Nephron (organoid): ENCODE data around the gene EFCAB8.
A peak's percentile ranks its signal among the peaks of the same experiment; 100 is the strongest.

ENCODE experiments used
- H3K27ac Mint-ChIP-seq, 3 experiments: 2 replicates each; pipeline ENCODE4 v1.8.0; 2020; ENCODE audit warnings: mixed read lengths in 3 of 3, mild to moderate bottlenecking in 2 of 3, moderate library complexity in 1 of 3
- H3K27me3 Mint-ChIP-seq: 2 replicates; pipeline ENCODE4 v1.8.0; 2021; ENCODE audit warnings: low read depth, mild to moderate bottlenecking, moderate library complexity, mixed read lengths
- H3K36me3 Mint-ChIP-seq: 2 replicates; pipeline ENCODE4 v1.8.0; 2020; ENCODE audit warnings: low read depth, mixed read lengths
- H3K4me1 Mint-ChIP-seq: 2 replicates; pipeline ENCODE4 v1.8.0; 2020; ENCODE audit warnings: mixed read lengths
- H3K4me3 Mint-ChIP-seq, 3 experiments: 2 replicates each; pipeline ENCODE4 v1.8.0; 2020; ENCODE audit warnings: mild to moderate bottlenecking in 3 of 3, mixed read lengths in 3 of 3, moderate library complexity in 2 of 3
- H3K9me3 Mint-ChIP-seq: 2 replicates; pipeline ENCODE4 v1.8.0; 2020; ENCODE audit warnings: mixed read lengths
- TF ChIP-seq, protein P1 (sequence below), 3 experiments: fragments of 200-600 bp; sonication (generic); IDR thresholded peaks; one replicate each; pipeline ENCODE4 v1.5.0; 2021; ENCODE audit warnings: antibody characterized with exemption in 3 of 3; ENCODE audit not compliant: unreplicated experiment in 3 of 3

EFCAB8 gene

DNA sequence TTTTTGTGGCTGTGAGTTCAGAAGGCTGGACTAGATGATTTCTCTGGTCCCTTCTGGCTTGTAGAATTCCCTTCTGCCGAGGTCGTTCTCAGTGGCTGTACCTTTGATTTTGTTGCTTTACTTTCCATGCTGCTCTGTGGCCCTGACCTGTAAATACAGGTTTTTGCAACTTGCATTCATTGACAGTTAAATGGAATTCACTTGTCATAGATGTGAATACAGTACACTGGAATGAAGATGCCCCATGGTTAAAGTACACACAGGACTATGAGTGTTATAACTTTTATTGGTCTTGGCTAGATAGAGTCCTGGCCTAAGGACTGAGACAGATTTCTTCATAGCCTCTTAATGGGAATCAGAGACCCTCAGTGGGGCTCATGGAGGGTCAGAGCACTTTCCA is 12.9 kb upstream of the EFCAB8 start:
- Mint-ChIP-seq H3K4me1 (no peaks in the 10 kb centered on the region), H3K27me3 (no peaks in the 10 kb centered on the region), H3K36me3 (peaks cover 78% of the 10 kb centered on the region), H3K4me3 (no peak overlapping the region), H3K9me3 (no peaks in the 10 kb centered on the region), H3K27ac (no peak overlapping the region)
- TF ChIP-seq, protein P1, sequence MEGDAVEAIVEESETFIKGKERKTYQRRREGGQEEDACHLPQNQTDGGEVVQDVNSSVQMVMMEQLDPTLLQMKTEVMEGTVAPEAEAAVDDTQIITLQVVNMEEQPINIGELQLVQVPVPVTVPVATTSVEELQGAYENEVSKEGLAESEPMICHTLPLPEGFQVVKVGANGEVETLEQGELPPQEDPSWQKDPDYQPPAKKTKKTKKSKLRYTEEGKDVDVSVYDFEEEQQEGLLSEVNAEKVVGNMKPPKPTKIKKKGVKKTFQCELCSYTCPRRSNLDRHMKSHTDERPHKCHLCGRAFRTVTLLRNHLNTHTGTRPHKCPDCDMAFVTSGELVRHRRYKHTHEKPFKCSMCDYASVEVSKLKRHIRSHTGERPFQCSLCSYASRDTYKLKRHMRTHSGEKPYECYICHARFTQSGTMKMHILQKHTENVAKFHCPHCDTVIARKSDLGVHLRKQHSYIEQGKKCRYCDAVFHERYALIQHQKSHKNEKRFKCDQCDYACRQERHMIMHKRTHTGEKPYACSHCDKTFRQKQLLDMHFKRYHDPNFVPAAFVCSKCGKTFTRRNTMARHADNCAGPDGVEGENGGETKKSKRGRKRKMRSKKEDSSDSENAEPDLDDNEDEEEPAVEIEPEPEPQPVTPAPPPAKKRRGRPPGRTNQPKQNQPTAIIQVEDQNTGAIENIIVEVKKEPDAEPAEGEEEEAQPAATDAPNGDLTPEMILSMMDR (IDR thresholded peaks at IDR 0.05; ENCODE audit: unreplicated experiment in 3 of 3) = no peak

DNA sequence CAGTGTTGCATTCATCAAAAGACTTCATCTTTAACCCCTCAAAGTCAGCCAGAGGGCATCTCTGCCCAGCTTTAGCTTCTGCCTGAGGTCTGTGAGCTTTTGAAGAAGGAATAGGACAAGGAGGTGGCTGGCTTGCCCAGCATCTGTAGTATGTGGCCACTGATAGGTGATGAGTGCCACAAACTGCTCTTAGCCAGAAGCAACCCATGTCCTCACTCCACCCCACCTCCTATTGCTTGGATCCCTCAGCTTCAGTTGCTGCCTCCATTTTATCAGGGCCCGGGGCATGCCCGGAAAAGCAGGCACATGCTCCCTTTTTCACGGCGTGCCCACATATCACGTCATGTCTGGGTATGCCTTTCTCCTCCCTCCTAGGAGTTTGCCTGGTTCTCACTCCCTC is 11.9 kb upstream of the EFCAB8 start:
- Mint-ChIP-seq H3K9me3 (no peaks in the 10 kb centered on the region), H3K27ac (no peak overlapping the region), H3K27me3 (no peaks in the 10 kb centered on the region), H3K4me1 (no peaks in the 10 kb centered on the region), H3K36me3 (peaks cover 77% of the 10 kb centered on the region), H3K4me3 (no peak overlapping the region)
- TF ChIP-seq, protein P1 (IDR thresholded peaks at IDR 0.05; ENCODE audit: unreplicated experiment in 3 of 3) = no peak

DNA sequence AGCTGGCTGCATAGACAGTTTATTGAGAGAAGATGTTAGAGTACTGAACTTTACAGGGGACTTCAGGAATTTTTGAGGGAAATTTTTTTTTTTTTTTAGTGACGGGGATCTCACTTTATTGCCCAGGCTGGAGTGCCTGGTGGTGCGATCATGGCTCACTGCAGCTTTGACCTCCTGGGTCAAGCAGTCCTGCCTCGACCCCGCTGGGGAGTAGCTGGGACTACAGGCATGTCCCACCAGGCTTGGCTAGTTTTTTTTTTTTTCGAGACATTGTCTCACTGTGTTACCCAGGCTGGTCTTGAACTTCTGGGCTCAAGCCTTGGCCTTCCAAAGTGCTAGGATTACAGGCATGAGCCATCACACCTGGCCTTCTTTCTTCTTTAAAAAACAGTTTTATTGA is 10.8 kb upstream of the EFCAB8 start:
- Mint-ChIP-seq H3K36me3 (peaks cover 73% of the 10 kb centered on the region), H3K4me3 (no peak overlapping the region), H3K9me3 (no peaks in the 10 kb centered on the region), H3K4me1 (no peaks in the 10 kb centered on the region), H3K27ac (peak overlapping the region in 1 of 3 experiments; percentile 53), H3K27me3 (no peaks in the 10 kb centered on the region)
- TF ChIP-seq, protein P1 (IDR thresholded peaks at IDR 0.05; ENCODE audit: unreplicated experiment in 3 of 3) = no peak

DNA sequence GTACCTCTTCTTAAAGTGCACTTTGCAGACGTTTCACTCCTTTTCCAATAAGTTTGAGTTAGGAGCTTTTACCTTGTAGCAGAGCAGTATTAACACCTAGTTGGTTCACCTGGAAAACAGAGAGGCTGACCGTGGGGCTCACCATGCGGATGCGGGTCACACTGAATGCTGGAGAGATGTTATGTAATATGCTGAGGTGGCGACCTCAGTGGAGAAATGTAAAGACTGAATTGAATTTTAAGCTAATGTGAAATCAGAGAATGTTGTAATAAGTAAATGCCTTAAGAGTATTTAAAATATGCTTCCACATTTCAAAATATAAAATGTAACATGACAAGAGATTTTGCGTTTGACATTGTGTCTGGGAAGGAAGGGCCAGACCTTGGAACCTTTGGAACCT is 9.9 kb upstream of the EFCAB8 start:
- peaks cover 74% of the 10 kb centered on the region for H3K36me3 Mint-ChIP-seq
- TF ChIP-seq, protein P1 (IDR thresholded peaks at IDR 0.05; ENCODE audit: unreplicated experiment in 3 of 3) = no peak
- no peak overlapping the region for H3K4me3 Mint-ChIP-seq
- H3K27me3 Mint-ChIP-seq = no peaks in the 10 kb centered on the region
- H3K9me3 Mint-ChIP-seq = no peaks in the 10 kb centered on the region
- no peak overlapping the region for H3K27ac Mint-ChIP-seq
- no peaks in the 10 kb centered on the region for H3K4me1 Mint-ChIP-seq

DNA sequence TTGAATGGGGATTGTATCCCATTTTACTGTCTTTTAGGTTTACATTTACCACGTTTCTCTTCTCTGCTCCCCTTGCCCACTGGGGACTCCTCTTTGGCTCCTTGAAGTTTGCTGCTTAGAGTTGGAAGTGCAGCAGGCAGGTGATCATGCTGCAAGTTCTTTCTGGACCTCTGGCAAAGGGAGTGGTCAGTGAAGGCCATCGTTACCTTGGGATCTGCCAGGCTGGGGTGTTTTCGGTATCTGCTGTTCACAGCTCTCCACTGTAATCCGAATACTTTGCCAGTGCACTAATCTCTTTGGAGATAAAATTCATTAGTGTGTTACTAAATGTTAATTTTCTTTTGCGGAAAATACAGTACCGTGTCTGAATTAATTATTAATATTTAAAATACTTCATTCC is 9.1 kb upstream of the EFCAB8 start:
- no peak overlapping the region for H3K4me3 Mint-ChIP-seq

DNA sequence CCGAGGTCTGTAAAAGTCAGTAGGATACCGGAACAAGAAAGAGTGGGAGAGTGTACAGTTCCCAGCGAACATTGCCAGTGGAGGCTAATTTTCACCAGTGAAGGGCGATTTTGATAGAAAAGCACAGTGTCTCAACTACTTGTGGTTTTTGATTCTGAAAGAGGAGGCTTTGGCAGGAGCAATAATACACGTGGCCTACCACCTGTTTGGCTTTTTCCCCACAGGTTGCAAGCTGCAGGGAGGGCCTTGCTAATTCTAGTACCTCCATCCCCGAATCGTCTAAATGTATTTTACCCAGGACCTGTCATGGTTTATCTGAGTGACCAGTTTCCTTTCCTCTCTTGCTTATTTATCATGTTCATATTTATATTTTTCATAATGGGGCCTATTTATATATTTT is 3.3 kb upstream of the EFCAB8 start:
- H3K36me3 Mint-ChIP-seq = peaks cover 50% of the 10 kb centered on the region

More for the DNA sequence above, 9.1 kb upstream of the EFCAB8 start:
- TF ChIP-seq, protein P1 (IDR thresholded peaks at IDR 0.05; ENCODE audit: unreplicated experiment in 3 of 3) = no peak
- H3K27ac Mint-ChIP-seq = no peak overlapping the region
- peaks cover 1% of the 10 kb centered on the region for H3K4me1 Mint-ChIP-seq
- peaks cover 70% of the 10 kb centered on the region for H3K36me3 Mint-ChIP-seq
- no peaks in the 10 kb centered on the region for H3K27me3 Mint-ChIP-seq
- H3K9me3 Mint-ChIP-seq = no peaks in the 10 kb centered on the region

More for the DNA sequence above, 3.3 kb upstream of the EFCAB8 start:
- peaks cover 17% of the 10 kb centered on the region for H3K4me1 Mint-ChIP-seq
- no peak overlapping the region for H3K27ac Mint-ChIP-seq
- no peaks in the 10 kb centered on the region for H3K9me3 Mint-ChIP-seq
- no peaks in the 10 kb centered on the region for H3K27me3 Mint-ChIP-seq
- TF ChIP-seq, protein P1 (IDR thresholded peaks at IDR 0.05; ENCODE audit: unreplicated experiment in 3 of 3) = no peak
- no peak overlapping the region for H3K4me3 Mint-ChIP-seq
